ENCODE data around the gene FAM221B.

GRCh38 chr9:35790025-35790384 lies 38.5 kb downstream of the FAM221B start:
- no peak for TF ChIP-seq CTCF (IDR thresholded peaks at IDR 0.05; ENCODE audit: low read length)
- no peak for TF ChIP-seq EZH2 (optimal IDR thresholded peaks at IDR 0.05; ENCODE audit: low read depth, low read length)

All from MM.1S (cell line).